CD4-positive, alpha-beta T cell (primary cell): ENCODE data around the gene IL1RAPL2. TPM values are rescaled to one million over a fixed set of nuclear protein-coding genes. Genes with fewer than 3 reads are reported as not detected.

ENCODE experiments used
- ATAC-seq: fragments of 200-7000 bp; cut with Tn5 transposase; one replicate; pipeline ENCODE4 v1.10.0; 2022; ENCODE audit warnings: mild to moderate bottlenecking; ENCODE audit not compliant: poor library complexity
- CTCF ChIA-PET: fragments of 350-600 bp; sonication (Branson Sonifier 250); formaldehyde crosslinking; loops from one replicate; lab custom pipeline; 2021; ENCODE audit warnings: antibody characterized with exemption, inconsistent platforms; lab: Charles Lee
- POLR2A ChIA-PET: fragments of 350-600 bp; sonication (Branson Sonifier 250); formaldehyde crosslinking; loops from one replicate; lab custom pipeline; 2021; ENCODE audit warnings: antibody characterized with exemption, inconsistent platforms; lab: Charles Lee
- DNase-seq, 14 experiments: peaks; one replicate each; pipeline ENCODE4 v3.0.0-alpha.2; 2013 to 2020; ENCODE audit warnings: mixed read lengths in 2 of 14
- H3K27ac ChIP-seq, 2 donors: one replicate each; pipeline versions ENCODE4 v1.5.1 to v1.7.0; 2013; ENCODE audit warnings: low read length in 2 of 2, low read depth in 1 of 2, mild to moderate bottlenecking in 1 of 2
- H3K27me3 ChIP-seq, 2 experiments: 1 replicate in 1 of 2; 2 replicates in 1 of 2; pipeline versions ENCODE4 v1.6.1 to v1.7.0; 2013; ENCODE audit warnings: low read length in 2 of 2, control low read depth in 1 of 2, mild to moderate bottlenecking in 1 of 2, moderate library complexity in 1 of 2; ENCODE audit not compliant: insufficient read depth in 2 of 2, control insufficient read depth in 1 of 2
- H3K36me3 ChIP-seq: one replicate; pipeline ENCODE4 v1.6.1; 2013; ENCODE audit warnings: low read length, control low read depth; ENCODE audit not compliant: insufficient read depth
- H3K4me1 ChIP-seq: one replicate; pipeline ENCODE4 v1.6.1; 2013; ENCODE audit warnings: low read length, control low read depth; ENCODE audit not compliant: insufficient read depth
- H3K4me3 ChIP-seq: one replicate; pipeline ENCODE4 v1.5.1; 2013; ENCODE audit warnings: mild to moderate bottlenecking, low read length, moderate library complexity
- H3K9me3 ChIP-seq, 2 experiments: 1 replicate in 1 of 2; 2 replicates in 1 of 2; pipeline versions ENCODE4 v1.6.1 to v1.7.0; 2013; ENCODE audit warnings: low read length in 2 of 2, mild to moderate bottlenecking in 2 of 2, control low read depth in 1 of 2, moderate library complexity in 1 of 2; ENCODE audit not compliant: control insufficient read depth in 1 of 2, insufficient read depth in 1 of 2
- H3K27ac Mint-ChIP-seq: one replicate; pipeline ENCODE4 v1.8.0; 2020; ENCODE audit warnings: mixed read lengths
- H3K27me3 Mint-ChIP-seq: one replicate; pipeline ENCODE4 v1.8.0; 2021; ENCODE audit warnings: mixed read lengths
- H3K36me3 Mint-ChIP-seq: one replicate; pipeline ENCODE4 v1.8.0; 2021; ENCODE audit warnings: low read depth, mixed read lengths
- H3K4me1 Mint-ChIP-seq: one replicate; pipeline ENCODE4 v1.8.0; 2021; ENCODE audit warnings: low read depth, mixed read lengths
- H3K4me3 Mint-ChIP-seq: one replicate; pipeline ENCODE4 v1.8.0; 2020; ENCODE audit warnings: mild to moderate bottlenecking, mixed read lengths
- H3K9me3 Mint-ChIP-seq: one replicate; pipeline ENCODE4 v1.8.0; 2020; ENCODE audit warnings: mixed read lengths
- intact Hi-C, 2 experiments: fragments of 100-400 bp; cut with DNase I in 1 of 2; cut with micrococcal nuclease in 1 of 2; formaldehyde crosslinking; loops; one replicate each; pipeline versions ENCODE4 v1.15.1 to v1.9.0; 2023 to 2025; cut with DNase I, micrococcal nuclease
- total RNA-seq, 174 experiments: library from RNA in 2 of 174; stranded (reverse) in 2 of 174; gene quantifications; one replicate each; pipeline ENCODE4 v1.2.3 and lab custom pipeline; 2021 to 2026
- TF ChIP-seq, protein P1 (sequence below): fragments of 200-600 bp; IDR thresholded peaks from one replicate; pipeline ENCODE4 v1.8.0; 2022; ENCODE audit warnings: antibody characterized with exemption, mild to moderate bottlenecking

Gene IL1RAPL2
- total RNA-seq, 2 experiments from 2014 or later: not detected

DNA sequence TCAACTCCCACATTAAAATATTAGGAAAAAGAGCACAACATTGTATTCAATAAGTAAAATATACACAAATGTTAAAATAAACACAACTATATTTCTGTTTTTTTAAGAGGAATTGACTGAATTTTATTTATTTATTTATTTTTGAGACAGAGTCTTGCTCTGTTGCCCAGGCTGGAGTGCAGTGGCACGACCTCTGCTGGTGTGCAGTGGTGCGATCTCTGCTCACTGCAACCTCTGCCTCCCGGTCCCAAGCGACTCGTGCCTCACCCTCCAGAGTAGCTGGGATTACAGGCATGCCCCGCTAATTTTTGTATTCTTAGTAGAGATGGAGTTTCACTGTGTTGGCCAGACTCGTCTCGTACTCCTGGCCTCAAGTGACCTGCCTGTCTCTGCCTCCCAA is 623.1 kb downstream of the IL1RAPL2 start:
- Mint-ChIP-seq H3K4me3 (no peak overlapping the region), H3K27me3 (no peaks in the 10 kb centered on the region), H3K36me3 (no peaks in the 10 kb centered on the region), H3K27ac (no peak overlapping the region), H3K9me3 (no peaks in the 10 kb centered on the region), H3K4me1 (no peaks in the 10 kb centered on the region)
- no peak overlapping the region for H3K27ac ChIP-seq
- ATAC-seq: no peak
- H3K4me1 ChIP-seq: no peaks in the 10 kb centered on the region
- ChIA-PET POLR2A (no interaction called here), CTCF (no interaction called here)
- no peak overlapping the region for H3K4me3 ChIP-seq
- TF ChIP-seq, protein P1, sequence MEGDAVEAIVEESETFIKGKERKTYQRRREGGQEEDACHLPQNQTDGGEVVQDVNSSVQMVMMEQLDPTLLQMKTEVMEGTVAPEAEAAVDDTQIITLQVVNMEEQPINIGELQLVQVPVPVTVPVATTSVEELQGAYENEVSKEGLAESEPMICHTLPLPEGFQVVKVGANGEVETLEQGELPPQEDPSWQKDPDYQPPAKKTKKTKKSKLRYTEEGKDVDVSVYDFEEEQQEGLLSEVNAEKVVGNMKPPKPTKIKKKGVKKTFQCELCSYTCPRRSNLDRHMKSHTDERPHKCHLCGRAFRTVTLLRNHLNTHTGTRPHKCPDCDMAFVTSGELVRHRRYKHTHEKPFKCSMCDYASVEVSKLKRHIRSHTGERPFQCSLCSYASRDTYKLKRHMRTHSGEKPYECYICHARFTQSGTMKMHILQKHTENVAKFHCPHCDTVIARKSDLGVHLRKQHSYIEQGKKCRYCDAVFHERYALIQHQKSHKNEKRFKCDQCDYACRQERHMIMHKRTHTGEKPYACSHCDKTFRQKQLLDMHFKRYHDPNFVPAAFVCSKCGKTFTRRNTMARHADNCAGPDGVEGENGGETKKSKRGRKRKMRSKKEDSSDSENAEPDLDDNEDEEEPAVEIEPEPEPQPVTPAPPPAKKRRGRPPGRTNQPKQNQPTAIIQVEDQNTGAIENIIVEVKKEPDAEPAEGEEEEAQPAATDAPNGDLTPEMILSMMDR: no peak
- no peak for DNase-seq
- intact Hi-C loops: no loop called here
- no peaks in the 10 kb centered on the region for H3K9me3 ChIP-seq
- no peaks in the 10 kb centered on the region for H3K27me3 ChIP-seq
- no peaks in the 10 kb centered on the region for H3K36me3 ChIP-seq

- Histone ChIP-seq H3K36me3 (no peaks in the 10 kb centered on the region), H3K27ac (no peak overlapping the region), H3K4me3 (no peak overlapping the region), H3K27me3 (no peaks in the 10 kb centered on the region), H3K4me1 (no peaks in the 10 kb centered on the region), H3K9me3 (no peaks in the 10 kb centered on the region)
- no peak overlapping the region for H3K4me3 Mint-ChIP-seq
- no peaks in the 10 kb centered on the region for H3K36me3 Mint-ChIP-seq
- ATAC-seq (no peak), DNase-seq (peak in 4 of 14 experiments; percentile 2 to 17 (median 4))
- H3K27me3 Mint-ChIP-seq: no peaks in the 10 kb centered on the region
- ChIA-PET CTCF (interaction anchor here (0.9 to 1.2 kb wide), 4 partner anchors 9 to 16 kb away, joined by 3 to 4 read pairs (median 4); no protein-coding TSS in a partner anchor), POLR2A (no interaction called here)
- TF ChIP-seq, protein P1: peak; percentile 53
- no peak overlapping the region for H3K27ac Mint-ChIP-seq
- intact Hi-C loops: no loop called here
- H3K4me1 Mint-ChIP-seq: no peaks in the 10 kb centered on the region
- H3K9me3 Mint-ChIP-seq: no peaks in the 10 kb centered on the region
Measured at GRCh38 chrX:105190252-105190853, 624.4 kb downstream of the IL1RAPL2 start.

DNA sequence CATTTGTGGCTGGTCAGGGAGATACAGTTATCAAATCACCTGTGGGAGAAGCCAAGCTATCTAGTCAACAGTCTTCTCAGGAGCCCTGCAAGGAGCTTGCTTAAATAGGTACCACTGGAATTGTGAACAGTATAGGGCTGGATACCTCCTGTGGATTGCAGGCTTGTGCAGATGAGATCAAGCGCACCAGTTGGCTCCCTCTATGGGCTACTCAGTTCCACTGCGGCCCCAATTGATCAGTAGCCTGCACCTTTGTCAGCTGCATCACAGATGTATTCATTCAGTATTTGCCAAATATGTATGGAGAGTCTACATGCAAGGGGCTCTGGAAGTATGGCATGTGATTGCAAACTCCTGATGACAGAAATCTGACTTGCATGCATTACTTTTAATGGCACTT is 625.9 kb downstream of the IL1RAPL2 start:
- Histone ChIP-seq H3K27ac (no peak overlapping the region), H3K4me1 (no peaks in the 10 kb centered on the region), H3K4me3 (no peak overlapping the region), H3K9me3 (no peaks in the 10 kb centered on the region), H3K27me3 (no peaks in the 10 kb centered on the region), H3K36me3 (no peaks in the 10 kb centered on the region)
- H3K4me3 Mint-ChIP-seq: no peak overlapping the region
- no peaks in the 10 kb centered on the region for H3K9me3 Mint-ChIP-seq
- H3K4me1 Mint-ChIP-seq: no peaks in the 10 kb centered on the region
- no peaks in the 10 kb centered on the region for H3K36me3 Mint-ChIP-seq
- TF ChIP-seq, protein P1: no peak
- ChIA-PET CTCF (no interaction called here), POLR2A (no interaction called here)
- H3K27me3 Mint-ChIP-seq: no peaks in the 10 kb centered on the region
- DNase-seq (no peak), ATAC-seq (no peak)
- intact Hi-C loops: no loop called here
- no peak overlapping the region for H3K27ac Mint-ChIP-seq
